Measurements from ENCODE around the gene FKBP3. TPM values are rescaled to one million over a fixed set of nuclear protein-coding genes. Genes with fewer than 3 reads are reported as not detected.

FKBP3 gene
- total RNA-seq, 2 experiments from 2014 or later, result 22.4 to 41.1 TPM

DNA sequence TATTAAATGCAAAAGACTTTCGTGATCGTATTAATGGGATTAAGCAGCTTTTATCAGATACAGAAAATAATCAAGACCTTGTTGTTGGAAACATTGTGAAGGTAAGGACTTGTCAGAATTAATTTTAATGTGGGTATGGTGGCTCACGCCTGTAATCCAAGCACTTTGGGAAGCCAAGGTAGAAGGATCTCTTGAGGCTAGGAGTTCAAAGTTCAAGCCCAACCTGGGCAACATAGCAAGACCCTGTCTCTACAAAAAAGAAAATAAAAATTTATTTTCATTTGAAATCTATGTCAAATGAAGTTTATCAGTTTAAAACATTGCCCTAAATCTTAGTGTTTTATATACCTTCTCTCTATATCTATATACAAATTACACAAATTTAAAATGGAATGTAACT is 67.6 kb downstream of the FKBP3 start:
- POLR2A ChIA-PET, result interaction anchor here (0.7 to 1.4 kb wide), 3 partner anchors 12 to 169 kb away, joined by 3 to 4 read pairs (median 3); partner anchors contain the start of gene PRPF39
- no peak for DNase-seq (ENCODE audit: low spot score)
- H3K4me3 ChIP-seq (ENCODE audit: low read depth, low read length, poor library complexity, severe bottlenecking), result no peak overlapping the region
- H3K79me2 ChIP-seq (ENCODE audit: insufficient read depth, low read depth, low read length), result no peaks in the 10 kb centered on the region
- H2AFZ ChIP-seq (ENCODE audit: low read length), result no peak overlapping the region
- peaks cover 30% of the 10 kb centered on the region for H3K36me3 ChIP-seq (ENCODE audit: insufficient read depth, low read length)
- CTCF ChIA-PET (ENCODE audit: unreplicated experiment), result no interaction called here
- intact Hi-C loops (cut with micrococcal nuclease; ENCODE audit: unreplicated experiment), result no loop called here
- no peaks in the 10 kb centered on the region for H3K9me3 ChIP-seq (ENCODE audit: low read length)
- H3K4me2 ChIP-seq (ENCODE audit: low read length), result no peak overlapping the region
- H3K9me2 ChIP-seq (ENCODE audit: insufficient read depth, low read length), result no peaks in the 10 kb centered on the region
- no peak overlapping the region for H3K27ac ChIP-seq (ENCODE audit: low read depth, low read length, poor library complexity, severe bottlenecking)
- TF ChIP-seq, protein P1, sequence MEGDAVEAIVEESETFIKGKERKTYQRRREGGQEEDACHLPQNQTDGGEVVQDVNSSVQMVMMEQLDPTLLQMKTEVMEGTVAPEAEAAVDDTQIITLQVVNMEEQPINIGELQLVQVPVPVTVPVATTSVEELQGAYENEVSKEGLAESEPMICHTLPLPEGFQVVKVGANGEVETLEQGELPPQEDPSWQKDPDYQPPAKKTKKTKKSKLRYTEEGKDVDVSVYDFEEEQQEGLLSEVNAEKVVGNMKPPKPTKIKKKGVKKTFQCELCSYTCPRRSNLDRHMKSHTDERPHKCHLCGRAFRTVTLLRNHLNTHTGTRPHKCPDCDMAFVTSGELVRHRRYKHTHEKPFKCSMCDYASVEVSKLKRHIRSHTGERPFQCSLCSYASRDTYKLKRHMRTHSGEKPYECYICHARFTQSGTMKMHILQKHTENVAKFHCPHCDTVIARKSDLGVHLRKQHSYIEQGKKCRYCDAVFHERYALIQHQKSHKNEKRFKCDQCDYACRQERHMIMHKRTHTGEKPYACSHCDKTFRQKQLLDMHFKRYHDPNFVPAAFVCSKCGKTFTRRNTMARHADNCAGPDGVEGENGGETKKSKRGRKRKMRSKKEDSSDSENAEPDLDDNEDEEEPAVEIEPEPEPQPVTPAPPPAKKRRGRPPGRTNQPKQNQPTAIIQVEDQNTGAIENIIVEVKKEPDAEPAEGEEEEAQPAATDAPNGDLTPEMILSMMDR (conservative IDR thresholded peaks at IDR 0.05; ENCODE audit: low read length), result no peak
- no peak for TF ChIP-seq EZH2phosphoT487 (IDR thresholded peaks at IDR 0.05; ENCODE audit: borderline replicate concordance, low read depth, low read length)
- H3K4me1 ChIP-seq (ENCODE audit: insufficient read depth, low read length, poor library complexity, severe bottlenecking), result no peaks in the 10 kb centered on the region
- BruUV-seq (replicated peaks), result no TSS peak
- H4K20me1 ChIP-seq (ENCODE audit: insufficient read depth, low read length), result no peaks in the 10 kb centered on the region

- Histone ChIP-seq H3K9me2 (ENCODE audit: insufficient read depth, low read length) (peaks cover 5% of the 10 kb centered on the region; the same call in 1 of the 2 replicates), H3K79me2 (ENCODE audit: insufficient read depth, low read depth, low read length) (no peaks in the 10 kb centered on the region), H4K20me1 (ENCODE audit: insufficient read depth, low read length) (no peaks in the 10 kb centered on the region), H3K4me3 (ENCODE audit: low read depth, low read length, poor library complexity, severe bottlenecking) (no peak overlapping the region), H3K4me1 (ENCODE audit: insufficient read depth, low read length, poor library complexity, severe bottlenecking) (no peaks in the 10 kb centered on the region), H2AFZ (ENCODE audit: low read length) (no peak overlapping the region), H3K4me2 (ENCODE audit: low read length) (no peak overlapping the region), H3K9me3 (ENCODE audit: low read length) (no peaks in the 10 kb centered on the region), H3K36me3 (ENCODE audit: insufficient read depth, low read length) (peaks cover 34% of the 10 kb centered on the region), H3K27ac (ENCODE audit: low read depth, low read length, poor library complexity, severe bottlenecking) (no peak overlapping the region)
- ChIA-PET CTCF (ENCODE audit: unreplicated experiment) (no interaction called here), POLR2A (interaction anchor here (0.5 to 1.0 kb wide), 2 partner anchors 23 to 133 kb away, joined by 3 read pairs; no protein-coding TSS in a partner anchor)
- BruUV-seq (replicated peaks), result no TSS peak
- no peak for DNase-seq (ENCODE audit: low spot score)
- TF ChIP-seq, protein P1 (conservative IDR thresholded peaks at IDR 0.05; ENCODE audit: low read length), result no peak
- no peak for TF ChIP-seq EZH2phosphoT487 (IDR thresholded peaks at IDR 0.05; ENCODE audit: borderline replicate concordance, low read depth, low read length)
- intact Hi-C loops (cut with micrococcal nuclease; ENCODE audit: unreplicated experiment), result no loop called here
Observed at GRCh38 chr14:45065956-45066355, 68.3 kb downstream of the FKBP3 start.

Small RNA genes lying within 50 kb of the gene (small RNA-seq; reads per million reads assigned to genes)
- gene RF00151, result 1.3 reads per million, percentile 59 among the genes with 10 or more reads in this experiment
- 570 reads per million, percentile 99 among the genes with 10 or more reads in this experiment for gene SNORD127

Other genes starting within 250 kb of the FKBP3 start
- gene KLHL28, start 172.5 kb downstream of the FKBP3 start, total RNA-seq (2014; rRNA removed; shearing (Covaris generic)), result 3.7 and 10.6 TPM in 2 replicates
- gene KLHL28, start 172.5 kb downstream of the FKBP3 start, total RNA-seq (2022), result 11.9 and 12.7 TPM in 2 replicates
- 11.4 and 12.4 TPM in 2 replicates for gene TOGARAM1, start 172.3 kb downstream of the FKBP3 start, total RNA-seq (2014; rRNA removed; shearing (Covaris generic))
- 11.6 and 14.2 TPM in 2 replicates for gene TOGARAM1, start 172.3 kb downstream of the FKBP3 start, total RNA-seq (2022)
- 39.5 and 43.5 TPM in 2 replicates for gene PRPF39, start 50.4 kb downstream of the FKBP3 start, total RNA-seq (2014; rRNA removed; shearing (Covaris generic))
- 41.8 and 47.8 TPM in 2 replicates for gene PRPF39, start 50.4 kb downstream of the FKBP3 start, total RNA-seq (2022)
- gene FANCM, start 1.4 kb upstream of the FKBP3 start, total RNA-seq (2014; rRNA removed; shearing (Covaris generic)), result 22.2 and 23.4 TPM in 2 replicates
- gene FANCM, start 1.4 kb upstream of the FKBP3 start, total RNA-seq (2022), result 24.0 and 27.7 TPM in 2 replicates
- 99.2 and 116 TPM in 2 replicates for gene MIS18BP1, start 118.7 kb upstream of the FKBP3 start, total RNA-seq (2014; rRNA removed; shearing (Covaris generic))
- gene MIS18BP1, start 118.7 kb upstream of the FKBP3 start, total RNA-seq (2022), result 103 and 131 TPM in 2 replicates

All from OCI-LY7 (cell line).